ENCODE results near the gene HOXA4. TPM values are rescaled to one million over a fixed set of nuclear protein-coding genes. Genes with fewer than 3 reads are reported as not detected.

Gene HOXA4
- total and polyA plus RNA-seq, 2 of the 8 experiments (the other 6 are each of a cell fraction or from before 2014, with no cell fraction given) = not detected

- Histone ChIP-seq H3K4me1 (replicated peaks in 1 of 4; ENCODE audit: control insufficient read depth in 3 of 4, insufficient read depth in 4 of 4, low read length in 3 of 4) (peaks cover 4 to 9% (median 5%) of the 10 kb centered on the region in 4 experiments; a peak in 5 of 7 replicates), H3K79me1 (ENCODE audit: low read depth, low read length) (no peaks in the 10 kb centered on the region), H3K23me2 (ENCODE audit: low read depth, low read length) (no peaks in the 10 kb centered on the region; the same call in 1 of the 2 replicates), H3K14ac (ENCODE audit: insufficient read length) (no peak overlapping the region), H3K27ac (ENCODE audit: low read depth, low read length) (no peak overlapping the region), H4K20me1 (replicated peaks in 1 of 2; ENCODE audit: control insufficient read depth in 1 of 2, insufficient read depth in 2 of 2, low read length in 2 of 2) (peaks cover 39 to 56% of the 10 kb centered on the region in 2 experiments), H2AFZ (ENCODE audit: low read length) (no peak overlapping the region), H3K79me2 (ENCODE audit: control insufficient read depth in 1 of 2, insufficient read depth in 2 of 2, low read length in 2 of 2) (no peaks in the 10 kb centered on the region), H2BK12ac (ENCODE audit: low read depth, low read length) (no peak overlapping the region), H2BK20ac (ENCODE audit: low read length) (no peak overlapping the region), H2BK5ac (ENCODE audit: low read depth, low read length) (no peak overlapping the region), H3K23ac (ENCODE audit: insufficient read length) (no peak overlapping the region), H3K4ac (replicated peaks; ENCODE audit: insufficient read length, low read depth, low read length) (no peak overlapping the region), H3K27me3 (replicated peaks in 1 of 4; ENCODE audit: control insufficient read depth in 3 of 4, extremely low read depth in 1 of 4, insufficient read depth in 3 of 4, low read length in 3 of 4) (peaks cover 99 to 100% (median 100%) of the 10 kb centered on the region in 4 experiments), H4K91ac (replicated peaks; ENCODE audit: insufficient read length, low read length) (no peak overlapping the region), H3K56ac (replicated peaks; ENCODE audit: insufficient read length, low read depth, low read length) (no peak overlapping the region), H2BK15ac (ENCODE audit: low read length) (no peak overlapping the region), H3K18ac (ENCODE audit: extremely low read depth, low read length) (no peak overlapping the region), H4K8ac (ENCODE audit: extremely low read depth, insufficient read depth, low read length) (no peak overlapping the region), H4K5ac (ENCODE audit: insufficient read length, low read depth, low read length) (no peak overlapping the region), H3K9ac (replicated peaks in 1 of 4; ENCODE audit: extremely low read depth in 1 of 4, low read depth in 3 of 4, low read length in 3 of 4) (no peak overlapping the region), H2AK5ac (ENCODE audit: low read depth, low read length) (no peak overlapping the region), H3K4me2 (ENCODE audit: insufficient read depth in 1 of 2, low read depth in 2 of 2, low read length in 2 of 2) (no peak overlapping the region), H2BK120ac (replicated peaks; ENCODE audit: low read depth, low read length) (no peak overlapping the region), H3K36me3 (ENCODE audit: control insufficient read depth in 2 of 4, insufficient read depth in 4 of 4, low read length in 3 of 4) (peaks cover 0 to 14% (median 0%) of the 10 kb centered on the region in 4 experiments; a peak in 1 of 8 replicates), H3K9me3 (ENCODE audit: insufficient read depth in 2 of 2, low read depth in 1 of 2, low read length in 1 of 2) (no peaks in the 10 kb centered on the region; a peak in 1 of 4 replicates), H3K4me3 (ENCODE audit: extremely low read depth in 1 of 4, insufficient read depth in 2 of 4, low read depth in 3 of 4, low read length in 4 of 4) (no peak overlapping the region)
- DNase-seq (ENCODE audit: low read depth in 1 of 2, low spot score in 2 of 2) = no peak
- FAIRE-seq = no peak
- POLR2A ChIA-PET (ENCODE audit: partially characterized antibody) = no interaction called here
- 45% methylated on average over 5 of the region's 5 CpGs; no CpG with 5 or more reads in 1 of the 2 experiments for WGBS, 2 experiments (ENCODE audit: extremely low coverage in 1 of 2, insufficient coverage in 1 of 2, insufficient read length in 1 of 2, insufficient replicate concordance in 2 of 2, low coverage in 1 of 2, low lambda C conversion rate in 2 of 2, missing lambda C conversion rate in 1 of 2)
- CTCF ChIA-PET (ENCODE audit: partially characterized antibody) = interaction anchor here (0.6 to 2.4 kb wide), 10 partner anchors 9 to 194 kb away, joined by 3 to 8 read pairs (median 4); no protein-coding TSS in a partner anchor
- peak; percentile 67 for TF ChIP-seq EZH2 (IDR thresholded peaks at IDR 0.05; ENCODE audit: low read depth, low read length, severe bottlenecking)
- TF ChIP-seq CBX8 (IDR thresholded peaks at IDR 0.05; ENCODE audit: borderline replicate concordance, low read depth, low read length) = no peak
- peak; percentile 84 for TF ChIP-seq SUZ12 (IDR thresholded peaks at IDR 0.05; ENCODE audit: low read length)
- TF ChIP-seq SP2 (IDR thresholded peaks at IDR 0.05; ENCODE audit: low read length) = no peak
Measured at GRCh38 chr7:27177795-27178320, 47.3 kb upstream of the HOXA4 start.
